ENCODE data around the gene FRYL.

DNA sequence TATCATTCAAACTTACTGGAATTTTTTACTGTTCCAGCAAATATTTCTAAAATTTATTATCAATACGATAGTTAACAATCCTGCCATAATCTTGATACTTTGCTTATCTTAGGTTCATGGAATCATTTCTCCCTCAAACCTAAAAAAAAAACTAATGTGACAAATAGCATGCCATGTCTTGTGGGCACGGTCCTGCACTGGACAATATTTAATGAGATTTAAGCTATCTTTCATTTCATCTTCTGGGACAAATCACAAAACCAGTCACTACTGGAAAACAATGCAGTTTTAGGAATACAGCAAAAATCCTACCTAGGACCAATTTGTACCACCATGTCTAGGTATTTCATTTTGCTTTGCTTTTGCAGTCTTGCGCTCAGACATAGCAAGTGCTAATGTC is 93.7 kb downstream of the FRYL start:
- no peak for TF ChIP-seq CTCF (IDR thresholded peaks at IDR 0.05)
- no peak for TF ChIP-seq POLR2A (IDR thresholded peaks at IDR 0.05)
